LHCN-M2 (cell line): ENCODE measurements around the gene MARCHF9. TPM values are rescaled to one million over a fixed set of nuclear protein-coding genes. Genes with fewer than 3 reads are reported as not detected.
"Not testable (repeated sequence)": the region's sequence is repeated elsewhere in the genome, so short reads cannot be mapped to it uniquely, and the experiment has no call there.

Experiments
- DNase-seq: peaks from one replicate; pipeline ENCODE4 v3.0.0-alpha.2; 2012; ENCODE audit warnings: low read depth
- polyA plus RNA-seq: library from polyadenylated mRNA; unstranded; fragments of >200 nt; gene quantifications from one replicate; pipeline ENCODE4 v1.2.1, GENCODE V29; 2012; ENCODE audit warnings: missing spikeins
- total RNA-seq: library from RNA; depleted of rRNA; stranded (reverse); fragments of >200 nt; gene quantifications from 2 replicates; pipeline ENCODE4 v1.2.3, GENCODE V29; 2014; rRNA removed

The MARCHF9 gene
- 4.4 and 6.3 TPM in 2 replicates for total RNA-seq
- 4.3 TPM for polyA plus RNA-seq

- DNase-seq, result no peak
Observed at GRCh38 chr12:57754411-57755193, at the start of gene MARCHF9. Gene MARCHF9 (plus strand): TSS chr12:57755103. CDS start chr12:57755529, 426 bp downstream.

GRCh38 chr12:57707250-57707649, 47.7 kb upstream of the MARCHF9 start:
- DNase-seq, result no peak

GRCh38 chr12:57708296-57708695, 46.6 kb upstream of the MARCHF9 start:
- no peak for DNase-seq

GRCh38 chr12:57712701-57713100, 42.2 kb upstream of the MARCHF9 start:
- no peak for DNase-seq

GRCh38 chr12:57713209-57713608, 41.7 kb upstream of the MARCHF9 start:
- no peak for DNase-seq

- not testable (repeated sequence) for DNase-seq
Observed at GRCh38 chr12:57715036-57715748, 39.7 kb upstream of the MARCHF9 start.

- DNase-seq, result no peak
Observed at GRCh38 chr12:57715786-57716185, 39.1 kb upstream of the MARCHF9 start.

- DNase-seq, result no peak
Observed at GRCh38 chr12:57716305-57716704, 38.6 kb upstream of the MARCHF9 start.

- no peak for DNase-seq
Observed at GRCh38 chr12:57717131-57717530, 37.8 kb upstream of the MARCHF9 start.

- DNase-seq, result no peak
Observed at GRCh38 chr12:57717846-57718640, 36.9 kb upstream of the MARCHF9 start.

GRCh38 chr12:57718641-57719528, 36.0 kb upstream of the MARCHF9 start:
- DNase-seq, result no peak

- no peak for DNase-seq
Observed at GRCh38 chr12:57719777-57720605, 34.9 kb upstream of the MARCHF9 start.

GRCh38 chr12:57720606-57721595, 34.0 kb upstream of the MARCHF9 start:
- no peak for DNase-seq

GRCh38 chr12:57721846-57722608, 32.9 kb upstream of the MARCHF9 start:
- DNase-seq, result not testable (repeated sequence)

GRCh38 chr12:57722716-57723629, 31.9 kb upstream of the MARCHF9 start:
- no peak for DNase-seq

GRCh38 chr12:57723630-57723962, 31.3 kb upstream of the MARCHF9 start:
- DNase-seq, result no peak
